ENCODE data around the gene TTF1.

DNA sequence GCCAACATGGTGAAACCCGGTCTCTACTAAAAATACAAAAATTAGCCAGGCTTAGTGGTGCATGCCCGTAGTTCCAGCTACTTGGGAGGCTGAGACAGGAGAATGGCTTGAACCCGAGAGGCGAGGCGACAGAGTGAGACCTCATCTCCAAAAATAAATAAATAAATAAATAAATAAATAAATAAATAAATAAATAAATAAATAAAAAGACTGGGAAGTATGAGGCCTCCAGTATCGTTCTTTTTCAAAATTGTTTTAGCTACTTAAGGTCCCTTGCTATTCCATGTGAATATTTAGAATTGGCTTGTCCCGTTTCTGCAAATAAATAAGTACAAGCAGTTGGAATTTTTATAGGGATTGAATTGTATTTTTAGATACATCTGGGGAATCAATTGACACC lies 48.9 kb downstream of the TTF1 start:
- TF ChIP-seq POLR2A (IDR thresholded peaks at IDR 0.05) (no peak), CTCF (IDR thresholded peaks at IDR 0.05) (no peak)
